Activated CD4-positive, alpha-beta T cell treated with anti-CD3 and anti-CD28 coated beads, Interleukin-10, Interleukin-2, amounts not matched to agents 100 ng/mL and 50 ng/mL, durations not matched to agents 16 hours and 8 hours (primary cell): ENCODE data around the gene PREX1.

Experiments
- DNase-seq: peaks from one replicate; pipeline ENCODE4 v3.0.0-alpha.2; 2020

Gene PREX1

DNA sequence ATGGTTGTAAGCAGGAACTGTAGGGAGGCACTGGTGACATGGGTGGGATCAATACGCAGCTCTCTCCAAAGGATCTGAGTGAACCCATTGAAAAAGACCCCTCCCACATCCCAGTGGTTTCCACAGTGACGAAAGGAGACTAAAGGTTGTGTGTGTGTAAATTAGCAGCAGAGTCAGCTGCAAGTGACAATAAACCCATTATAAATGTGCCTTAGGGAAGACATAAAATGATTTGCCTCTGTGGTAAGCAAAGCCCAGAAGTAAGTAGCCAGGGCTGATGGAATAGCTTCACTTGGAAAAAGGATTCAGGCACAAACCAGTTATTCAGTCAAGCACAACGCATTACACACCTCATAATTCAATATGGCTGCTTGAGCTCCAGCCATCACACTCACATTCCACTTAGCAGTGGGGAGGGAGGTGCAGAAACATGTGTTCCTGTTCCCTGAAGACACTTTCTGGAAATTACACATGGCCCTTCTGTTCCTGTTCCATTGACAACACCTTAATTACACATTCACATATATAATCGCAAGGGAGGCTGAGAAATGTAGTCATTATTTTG lies 231.4 kb downstream of the PREX1 start:
- no peak for DNase-seq

GRCh38 chr20:48595495-48596333 lies 232.1 kb downstream of the PREX1 start:
- no peak for DNase-seq

GRCh38 chr20:48594533-48594932 lies 233.3 kb downstream of the PREX1 start:
- DNase-seq, result no peak

GRCh38 chr20:48592107-48592940 lies 235.5 kb downstream of the PREX1 start:
- DNase-seq, result no peak

GRCh38 chr20:48586730-48587129 lies 241.1 kb downstream of the PREX1 start:
- no peak for DNase-seq

GRCh38 chr20:48585061-48585870 lies 242.5 kb downstream of the PREX1 start:
- no peak for DNase-seq

- DNase-seq, result no peak
Measured at GRCh38 chr20:48584391-48585060, 243.3 kb downstream of the PREX1 start.

- DNase-seq, result no peak
Measured at GRCh38 chr20:48583801-48584200, 244.0 kb downstream of the PREX1 start.

GRCh38 chr20:48583171-48583570 lies 244.6 kb downstream of the PREX1 start:
- no peak for DNase-seq

DNA sequence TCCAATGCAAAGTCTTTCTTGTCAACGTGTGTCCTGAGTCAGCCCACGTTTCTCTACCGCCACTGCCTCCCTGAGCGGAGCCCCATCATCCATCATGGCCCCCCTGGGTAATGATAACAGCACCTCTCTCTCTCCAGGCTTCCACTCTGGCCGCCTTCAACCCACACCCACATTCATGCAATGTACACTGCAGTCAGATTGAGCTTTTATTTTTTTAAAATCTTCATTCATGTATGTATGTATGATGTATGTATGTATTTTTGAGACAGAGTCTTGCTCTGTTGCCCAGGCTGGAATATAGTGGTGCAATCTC lies 245.2 kb downstream of the PREX1 start:
- DNase-seq, result no peak

GRCh38 chr20:48581167-48581566 lies 246.6 kb downstream of the PREX1 start:
- DNase-seq, result no peak

DNA sequence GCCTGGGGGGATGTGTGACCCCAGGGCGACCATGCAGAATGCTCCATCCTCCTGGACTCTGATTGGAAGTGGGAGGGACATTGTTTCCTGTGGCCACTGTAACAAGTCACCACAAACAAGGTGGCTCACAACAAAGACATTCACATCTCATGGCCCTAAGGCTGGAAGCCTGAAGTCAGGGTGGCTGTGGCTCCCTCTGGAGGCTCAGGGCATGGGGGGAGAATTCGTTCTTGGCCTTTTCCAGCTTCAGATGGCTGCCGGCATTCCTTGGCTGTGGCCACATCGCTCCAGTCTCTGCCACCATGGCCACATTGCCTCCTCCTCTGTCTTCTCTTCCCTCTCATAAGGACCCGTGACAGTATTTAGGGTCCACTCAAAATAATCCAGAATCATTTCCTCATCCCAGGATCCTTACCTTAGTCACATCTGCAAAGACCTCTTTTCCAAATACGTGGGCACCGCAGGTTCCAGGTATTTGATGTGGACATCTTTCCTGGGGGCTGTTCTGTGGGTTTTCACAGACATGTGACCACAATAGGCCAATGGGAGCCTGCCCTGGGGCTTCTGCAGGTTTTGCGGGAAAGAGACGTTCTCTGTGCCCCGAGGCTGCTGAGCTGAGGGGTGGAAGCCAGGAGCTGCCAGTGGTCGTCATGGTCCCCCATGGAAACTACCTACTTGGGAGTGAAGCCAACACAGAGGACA lies 249.3 kb downstream of the PREX1 start:
- no peak for DNase-seq

GRCh38 chr20:48577557-48577956 lies 250.2 kb downstream of the PREX1 start:
- DNase-seq, result no peak

- peak; percentile 13 for DNase-seq
Measured at GRCh38 chr20:48574383-48574782, 253.4 kb downstream of the PREX1 start.
